DOHH2 (cell line): ENCODE results near the gene TCEANC.
"Not testable (repeated sequence)": the region's sequence is repeated elsewhere in the genome, so short reads cannot be mapped to it uniquely, and the experiment has no call there.

Source experiments
- H3F3A ChIP-seq: fragments of 200-600 bp; sonication (generic), shearing (Covaris generic); 2 replicates; pipeline ENCODE4 v1.6.0; 2016; ENCODE audit warnings: antibody characterized with exemption, mild to moderate bottlenecking; ENCODE audit not compliant: control insufficient read depth, insufficient read depth
- H3K27ac ChIP-seq: fragments of 200-600 bp; sonication (generic); 2 replicates; pipeline ENCODE4 v1.5.1; 2014; ENCODE audit warnings: low read depth, mild to moderate bottlenecking, low read length, moderate library complexity
- H3K27me3 ChIP-seq: fragments of 200-600 bp; sonication (generic); 2 replicates; pipeline ENCODE4 v1.6.1; 2014; ENCODE audit warnings: mild to moderate bottlenecking, low read length, mixed read lengths; ENCODE audit not compliant: control insufficient read depth
- H3K36me3 ChIP-seq: fragments of 200-600 bp; sonication (generic); 2 replicates; pipeline ENCODE4 v1.6.1; 2014; ENCODE audit warnings: mild to moderate bottlenecking, low read length, moderate library complexity, mixed read lengths; ENCODE audit not compliant: control insufficient read depth
- H3K4me1 ChIP-seq: fragments of 200-600 bp; sonication (generic); 2 replicates; pipeline ENCODE4 v1.6.1; 2014; ENCODE audit warnings: mild to moderate bottlenecking, low read length, mixed read lengths; ENCODE audit not compliant: control insufficient read depth
- H3K4me2 ChIP-seq: fragments of 200-600 bp; sonication (generic); 2 replicates; pipeline ENCODE4 v1.6.0; 2014; ENCODE audit warnings: mild to moderate bottlenecking, low read length, moderate library complexity
- H3K4me3 ChIP-seq: fragments of 200-600 bp; sonication (generic); 2 replicates; pipeline ENCODE4 v1.5.1; 2014; ENCODE audit warnings: mild to moderate bottlenecking, low read length, mixed read lengths
- H3K79me2 ChIP-seq: fragments of 200-600 bp; sonication (generic); 2 replicates; pipeline ENCODE4 v1.6.1; 2014; ENCODE audit warnings: mild to moderate bottlenecking, low read length, mixed read lengths; ENCODE audit not compliant: control insufficient read depth
- H3K9me2 ChIP-seq: fragments of 200-600 bp; sonication (generic); replicated peaks from 2 replicates; pipeline ENCODE4 v1.6.1; 2014; ENCODE audit warnings: mild to moderate bottlenecking, low read length, mixed read lengths; ENCODE audit not compliant: control insufficient read depth
- H3K9me3 ChIP-seq: fragments of 200-600 bp; sonication (generic); 2 replicates; pipeline ENCODE4 v1.6.1; 2014; ENCODE audit warnings: antibody characterized with exemption, low read length, mixed read lengths; ENCODE audit not compliant: control insufficient read depth, insufficient read depth
- H4K20me1 ChIP-seq: fragments of 200-600 bp; sonication (generic); 2 replicates; pipeline ENCODE4 v1.6.0; 2014; ENCODE audit warnings: low read depth, mild to moderate bottlenecking, antibody characterized with exemption, low read length, moderate library complexity; ENCODE audit not compliant: control insufficient read depth, insufficient read depth
- EZH2phosphoT487 ChIP-seq: fragments of 200-600 bp; sonication (generic); IDR thresholded peaks from 2 replicates; pipeline ENCODE4 v1.6.1; 2017; ENCODE audit warnings: borderline replicate concordance, mild to moderate bottlenecking, antibody characterized with exemption, low read length, moderate library complexity, mixed read lengths
- TF ChIP-seq, protein P1 (sequence below): fragments of 200-600 bp; sonication (generic); IDR thresholded peaks from one replicate; pipeline ENCODE4 v1.5.1; 2014; ENCODE audit warnings: antibody characterized with exemption, mild to moderate bottlenecking, low read depth, low read length; ENCODE audit not compliant: poor library complexity, severe bottlenecking

Gene TCEANC

DNA sequence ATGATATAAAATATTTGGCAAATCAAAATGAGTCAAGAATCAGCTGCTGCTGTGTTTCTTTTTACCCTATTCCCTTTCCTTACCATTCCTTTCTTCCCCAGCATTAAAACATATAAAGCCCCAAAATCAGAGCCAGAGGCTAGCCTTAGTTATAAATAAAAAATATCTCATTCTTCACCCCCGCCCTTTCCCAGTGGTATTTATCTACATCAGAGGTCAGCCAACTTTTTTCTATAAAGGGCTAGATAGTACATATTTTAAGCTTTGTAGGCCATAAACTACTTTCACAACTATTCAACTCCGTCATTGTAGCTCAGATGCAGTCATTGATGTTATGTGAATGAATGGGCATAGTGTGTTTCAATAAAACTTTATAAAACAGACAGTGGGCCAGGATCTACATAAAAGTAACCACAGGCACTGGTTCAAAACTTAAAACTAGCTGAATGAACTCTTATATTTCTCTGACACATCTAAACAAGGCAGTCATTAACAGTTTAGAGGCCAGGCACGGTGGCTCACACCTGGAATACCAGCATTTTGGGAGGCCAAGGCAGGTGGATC lies 30.5 kb upstream of the TCEANC start:
- TF ChIP-seq, protein P1, sequence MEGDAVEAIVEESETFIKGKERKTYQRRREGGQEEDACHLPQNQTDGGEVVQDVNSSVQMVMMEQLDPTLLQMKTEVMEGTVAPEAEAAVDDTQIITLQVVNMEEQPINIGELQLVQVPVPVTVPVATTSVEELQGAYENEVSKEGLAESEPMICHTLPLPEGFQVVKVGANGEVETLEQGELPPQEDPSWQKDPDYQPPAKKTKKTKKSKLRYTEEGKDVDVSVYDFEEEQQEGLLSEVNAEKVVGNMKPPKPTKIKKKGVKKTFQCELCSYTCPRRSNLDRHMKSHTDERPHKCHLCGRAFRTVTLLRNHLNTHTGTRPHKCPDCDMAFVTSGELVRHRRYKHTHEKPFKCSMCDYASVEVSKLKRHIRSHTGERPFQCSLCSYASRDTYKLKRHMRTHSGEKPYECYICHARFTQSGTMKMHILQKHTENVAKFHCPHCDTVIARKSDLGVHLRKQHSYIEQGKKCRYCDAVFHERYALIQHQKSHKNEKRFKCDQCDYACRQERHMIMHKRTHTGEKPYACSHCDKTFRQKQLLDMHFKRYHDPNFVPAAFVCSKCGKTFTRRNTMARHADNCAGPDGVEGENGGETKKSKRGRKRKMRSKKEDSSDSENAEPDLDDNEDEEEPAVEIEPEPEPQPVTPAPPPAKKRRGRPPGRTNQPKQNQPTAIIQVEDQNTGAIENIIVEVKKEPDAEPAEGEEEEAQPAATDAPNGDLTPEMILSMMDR = no peak
- no peak for TF ChIP-seq EZH2phosphoT487
- Histone ChIP-seq H3K79me2 (no peaks in the 10 kb centered on the region), H3K9me2 (no peaks in the 10 kb centered on the region)

DNA sequence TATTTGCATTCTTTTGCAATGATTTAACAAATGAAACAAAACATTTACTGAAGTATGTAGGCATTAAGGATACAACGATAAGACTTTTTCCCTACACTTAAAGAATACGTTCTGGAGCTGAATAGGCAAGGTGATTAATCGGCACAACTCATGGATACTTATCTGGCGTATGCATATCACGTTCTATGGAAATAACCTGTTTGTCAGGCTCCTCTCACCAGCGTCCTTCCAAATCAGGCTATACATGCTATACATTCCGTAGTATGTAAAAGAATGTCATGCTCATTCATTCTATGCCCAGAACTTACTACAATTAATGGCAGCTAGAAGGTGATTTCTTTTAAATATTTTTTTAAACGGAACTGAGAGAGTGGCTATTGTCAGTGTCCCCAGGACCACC lies 25.6 kb upstream of the TCEANC start:
- Histone ChIP-seq H3K4me1 (no peaks in the 10 kb centered on the region), H3K36me3 (no peaks in the 10 kb centered on the region), H3K27me3 (no peaks in the 10 kb centered on the region), H3F3A (no peaks in the 10 kb centered on the region), H3K9me2 (no peaks in the 10 kb centered on the region), H4K20me1 (no peaks in the 10 kb centered on the region), H3K4me2 (no peak overlapping the region), H3K9me3 (no peaks in the 10 kb centered on the region), H3K27ac (no peak overlapping the region), H3K79me2 (no peaks in the 10 kb centered on the region), H3K4me3 (no peak overlapping the region)
- TF ChIP-seq, protein P1 = no peak
- TF ChIP-seq EZH2phosphoT487 = no peak

More for the DNA sequence above, 30.5 kb upstream of the TCEANC start:
- Histone ChIP-seq H3K36me3 (no peaks in the 10 kb centered on the region), H3K4me2 (no peak overlapping the region), H3K9me3 (no peaks in the 10 kb centered on the region), H3K4me1 (no peaks in the 10 kb centered on the region), H3F3A (no peaks in the 10 kb centered on the region), H3K4me3 (no peak overlapping the region), H4K20me1 (no peaks in the 10 kb centered on the region), H3K27me3 (no peaks in the 10 kb centered on the region), H3K27ac (no peak overlapping the region)

DNA sequence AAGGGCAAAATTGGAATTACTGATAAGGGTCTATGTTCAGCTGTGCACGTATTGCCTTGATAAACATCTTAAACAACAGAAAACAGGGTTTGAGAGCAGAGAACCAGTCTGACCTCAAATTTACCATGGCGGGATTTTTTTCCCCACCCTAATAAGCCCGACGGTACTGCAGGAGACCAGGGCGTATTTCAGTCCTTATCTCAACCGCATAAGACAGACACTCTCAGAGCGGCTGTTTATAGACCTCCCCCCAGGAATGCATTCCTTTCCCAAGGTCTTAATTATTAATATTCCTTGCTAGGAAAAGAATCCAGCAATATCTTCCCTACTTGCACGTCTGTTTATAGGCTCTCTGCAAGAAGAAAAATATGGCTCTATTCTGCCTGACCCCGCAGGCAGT lies 15.7 kb upstream of the TCEANC start:
- H4K20me1 ChIP-seq, H3K9me2 ChIP-seq, H3K4me1 ChIP-seq, H3K27me3 ChIP-seq, H3K9me3 ChIP-seq, H3K36me3 ChIP-seq, H3K79me2 ChIP-seq, H3K4me3 ChIP-seq, H3K4me2 ChIP-seq, H3F3A ChIP-seq, H3K27ac ChIP-seq: not testable (repeated sequence)

DNA sequence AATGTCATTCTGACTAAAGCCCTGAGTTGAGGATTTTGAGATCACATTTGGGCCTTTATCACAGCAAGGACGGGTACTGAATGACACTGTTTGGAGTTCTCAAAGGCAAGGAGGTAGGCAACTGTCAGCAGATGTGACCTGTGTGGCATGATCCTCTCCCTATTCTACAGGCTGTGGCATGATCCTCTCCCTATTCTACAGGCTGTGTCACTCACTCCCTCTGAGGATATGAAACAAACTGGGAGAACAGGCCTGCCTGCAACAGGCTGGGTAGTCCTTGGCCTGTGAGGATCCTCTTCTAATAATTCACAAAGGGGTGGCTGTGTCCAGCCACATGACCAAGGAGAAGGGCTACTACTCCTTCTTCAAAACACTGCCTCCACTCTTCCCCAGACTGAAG lies 14.9 kb upstream of the TCEANC start:
- Histone ChIP-seq H3K79me2 (no peaks in the 10 kb centered on the region), H3K9me3 (no peaks in the 10 kb centered on the region; the same call in 1 of the 2 replicates), H3F3A (no peaks in the 10 kb centered on the region), H3K4me1 (no peaks in the 10 kb centered on the region), H4K20me1 (no peaks in the 10 kb centered on the region), H3K27ac (no peak overlapping the region), H3K4me2 (no peak overlapping the region), H3K27me3 (no peaks in the 10 kb centered on the region), H3K9me2 (no peaks in the 10 kb centered on the region), H3K36me3 (no peaks in the 10 kb centered on the region), H3K4me3 (no peak overlapping the region)
- no peak for TF ChIP-seq EZH2phosphoT487
- TF ChIP-seq, protein P1 = no peak
